HG02623 (cell line): ENCODE measurements around the gene MRPL16.
"Not testable (repeated sequence)": the region's sequence is repeated elsewhere in the genome, so short reads cannot be mapped to it uniquely, and the experiment has no call there.

Experiments used
- ATAC-seq: cut with Tn5 transposase; IDR thresholded peaks from one replicate; pipeline ENCODE4 v1.9.1; 2021; ENCODE audit warnings: moderate library complexity; ENCODE audit not compliant: unreplicated experiment

The MRPL16 gene

GRCh38 chr11:59810189-59810910 lies at the start of gene MRPL16:
Gene MRPL16 (minus strand): TSS chr11:59810778. CDS start chr11:59810658, 120 bp downstream.
- ATAC-seq = peak; percentile 97

- ATAC-seq = no peak
Measured at GRCh38 chr11:59859673-59860072, 49.1 kb upstream of the MRPL16 start.

GRCh38 chr11:59857439-59858434 lies 47.2 kb upstream of the MRPL16 start:
- no peak for ATAC-seq

GRCh38 chr11:59854871-59855270 lies 44.3 kb upstream of the MRPL16 start:
- no peak for ATAC-seq

GRCh38 chr11:59851416-59851815 lies 40.8 kb upstream of the MRPL16 start:
- not testable (repeated sequence) for ATAC-seq

GRCh38 chr11:59849551-59849950 lies 39.0 kb upstream of the MRPL16 start:
- not testable (repeated sequence) for ATAC-seq

GRCh38 chr11:59849129-59849528 lies 38.6 kb upstream of the MRPL16 start:
- no peak for ATAC-seq

GRCh38 chr11:59848439-59848838 lies 37.9 kb upstream of the MRPL16 start:
- not testable (repeated sequence) for ATAC-seq

GRCh38 chr11:59847626-59848025 lies 37.0 kb upstream of the MRPL16 start:
- no peak for ATAC-seq

- no peak for ATAC-seq
Measured at GRCh38 chr11:59846556-59846955, 36.0 kb upstream of the MRPL16 start.

- ATAC-seq = no peak
Measured at GRCh38 chr11:59845399-59845798, 34.8 kb upstream of the MRPL16 start, which contains the start of gene CBLIF. Gene CBLIF (minus strand): TSS chr11:59845499. CDS start chr11:59845453, 46 bp downstream.

GRCh38 chr11:59842316-59842715 lies 31.7 kb upstream of the MRPL16 start:
- ATAC-seq = no peak

- ATAC-seq = peak; percentile 45
Measured at GRCh38 chr11:59841514-59841913, 30.9 kb upstream of the MRPL16 start.

GRCh38 chr11:59839615-59840014 lies 29.0 kb upstream of the MRPL16 start:
- no peak for ATAC-seq

- no peak for ATAC-seq
Measured at GRCh38 chr11:59833602-59834001, 23.0 kb upstream of the MRPL16 start.

GRCh38 chr11:59829358-59829757 lies 18.8 kb upstream of the MRPL16 start:
- ATAC-seq = no peak

- ATAC-seq = peak; percentile 85
Measured at GRCh38 chr11:59822989-59823566, 12.5 kb upstream of the MRPL16 start.

- no peak for ATAC-seq
Measured at GRCh38 chr11:59818572-59818971, 8.0 kb upstream of the MRPL16 start.

- not testable (repeated sequence) for ATAC-seq
Measured at GRCh38 chr11:59816434-59816833, 5.9 kb upstream of the MRPL16 start.

GRCh38 chr11:59815754-59816153 lies 5.2 kb upstream of the MRPL16 start:
- ATAC-seq = no peak

GRCh38 chr11:59814021-59814420 lies 3.4 kb upstream of the MRPL16 start:
- ATAC-seq = no peak
